Right atrium auricular region (tissue), 2 donors: Measurements from ENCODE around the gene LDB3. TPM values are rescaled to one million over a fixed set of nuclear protein-coding genes. Genes with fewer than 3 reads are reported as not detected.

Experiments
- DNase-seq: peaks from one replicate; pipeline ENCODE4 v3.0.0-alpha.2; 2019; ENCODE audit warnings: low spot score
- H3K27ac ChIP-seq, 2 donors: fragments of 200-600 bp; sonication (generic); 1 replicate in 1 of 2; 2 replicates in 1 of 2; pipeline ENCODE4 v1.5.1; 2016 to 2019
- H3K27me3 ChIP-seq, 2 donors: fragments of 200-600 bp; sonication (generic); one replicate each; pipeline versions ENCODE4 v1.5.1 to v1.6.0; 2017 to 2019
- H3K36me3 ChIP-seq: fragments of 200-600 bp; sonication (generic); one replicate; pipeline ENCODE4 v1.5.1; 2016
- H3K4me1 ChIP-seq, 2 donors: fragments of 200-600 bp; sonication (generic); one replicate each; pipeline versions ENCODE4 v1.5.1 to v1.6.0; 2017 to 2019
- H3K4me3 ChIP-seq, 2 donors: fragments of 200-600 bp; sonication (generic); 1 replicate in 1 of 2; 2 replicates in 1 of 2; pipeline ENCODE4 v1.5.1; 2017 to 2019; ENCODE audit warnings: mild to moderate bottlenecking in 1 of 2, moderate library complexity in 1 of 2
- H3K9me3 ChIP-seq, 2 donors: fragments of 200-600 bp; sonication (generic); one replicate each; pipeline ENCODE4 v1.5.1; 2019
- total RNA-seq, 2 donors: library from RNA; depleted of rRNA; stranded (reverse); fragments of >200 nt; gene quantifications; one replicate each; pipeline ENCODE4 v1.1.0, GENCODE V29; 2016
- TF ChIP-seq, protein P1 (sequence below), 2 donors: fragments of 200-600 bp; sonication (generic); IDR thresholded peaks; one replicate each; pipeline ENCODE4 v1.5.1; 2019; ENCODE audit warnings: antibody characterized with exemption in 2 of 2

Gene LDB3
- total RNA-seq, 2 donors from 2014 or later: 448 to 908 TPM

DNA sequence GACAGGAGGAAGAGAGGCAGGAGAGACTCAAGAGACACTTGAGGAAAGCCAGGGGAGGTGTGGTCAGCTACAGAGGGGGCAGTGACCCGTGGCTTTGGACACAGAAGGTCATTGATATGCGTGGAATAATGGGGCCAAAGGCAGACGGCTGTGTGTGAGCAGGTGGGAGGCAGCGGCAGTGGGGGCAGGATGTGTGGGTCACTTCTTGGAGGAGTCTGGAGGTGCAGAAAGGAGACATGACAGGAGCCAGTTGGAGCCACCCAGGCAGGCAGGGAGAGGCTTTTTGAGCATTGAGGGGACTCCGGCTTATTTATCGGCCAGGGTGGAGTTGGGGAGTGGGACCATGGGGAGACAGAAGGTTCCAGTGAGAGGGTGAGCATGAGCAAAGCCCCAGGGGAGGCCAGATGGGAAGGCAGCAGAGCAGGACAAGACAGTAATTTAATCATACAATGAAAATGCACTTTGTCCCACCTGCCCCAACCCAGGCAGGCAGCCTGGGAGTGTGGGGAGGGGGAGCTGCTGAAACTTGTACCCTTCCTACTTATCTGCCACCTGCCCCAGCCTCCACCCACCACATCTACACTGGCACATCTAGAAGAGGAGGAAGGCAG, 5.0 kb downstream of the LDB3 start:
- Histone ChIP-seq H3K27me3 (no peaks in the 10 kb centered on the region), H3K4me1 (peaks cover 0 to 51% of the 10 kb centered on the region in 2 donors), H3K27ac (peak overlapping the region; percentile 91 to 98), H3K4me3 (peak overlapping the region; percentile 58 to 85), H3K36me3 (peaks cover 84% of the 10 kb centered on the region), H3K9me3 (no peaks in the 10 kb centered on the region)
- TF ChIP-seq, protein P1, sequence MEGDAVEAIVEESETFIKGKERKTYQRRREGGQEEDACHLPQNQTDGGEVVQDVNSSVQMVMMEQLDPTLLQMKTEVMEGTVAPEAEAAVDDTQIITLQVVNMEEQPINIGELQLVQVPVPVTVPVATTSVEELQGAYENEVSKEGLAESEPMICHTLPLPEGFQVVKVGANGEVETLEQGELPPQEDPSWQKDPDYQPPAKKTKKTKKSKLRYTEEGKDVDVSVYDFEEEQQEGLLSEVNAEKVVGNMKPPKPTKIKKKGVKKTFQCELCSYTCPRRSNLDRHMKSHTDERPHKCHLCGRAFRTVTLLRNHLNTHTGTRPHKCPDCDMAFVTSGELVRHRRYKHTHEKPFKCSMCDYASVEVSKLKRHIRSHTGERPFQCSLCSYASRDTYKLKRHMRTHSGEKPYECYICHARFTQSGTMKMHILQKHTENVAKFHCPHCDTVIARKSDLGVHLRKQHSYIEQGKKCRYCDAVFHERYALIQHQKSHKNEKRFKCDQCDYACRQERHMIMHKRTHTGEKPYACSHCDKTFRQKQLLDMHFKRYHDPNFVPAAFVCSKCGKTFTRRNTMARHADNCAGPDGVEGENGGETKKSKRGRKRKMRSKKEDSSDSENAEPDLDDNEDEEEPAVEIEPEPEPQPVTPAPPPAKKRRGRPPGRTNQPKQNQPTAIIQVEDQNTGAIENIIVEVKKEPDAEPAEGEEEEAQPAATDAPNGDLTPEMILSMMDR (IDR thresholded peaks at IDR 0.05): no peak
- no peak for DNase-seq

DNA sequence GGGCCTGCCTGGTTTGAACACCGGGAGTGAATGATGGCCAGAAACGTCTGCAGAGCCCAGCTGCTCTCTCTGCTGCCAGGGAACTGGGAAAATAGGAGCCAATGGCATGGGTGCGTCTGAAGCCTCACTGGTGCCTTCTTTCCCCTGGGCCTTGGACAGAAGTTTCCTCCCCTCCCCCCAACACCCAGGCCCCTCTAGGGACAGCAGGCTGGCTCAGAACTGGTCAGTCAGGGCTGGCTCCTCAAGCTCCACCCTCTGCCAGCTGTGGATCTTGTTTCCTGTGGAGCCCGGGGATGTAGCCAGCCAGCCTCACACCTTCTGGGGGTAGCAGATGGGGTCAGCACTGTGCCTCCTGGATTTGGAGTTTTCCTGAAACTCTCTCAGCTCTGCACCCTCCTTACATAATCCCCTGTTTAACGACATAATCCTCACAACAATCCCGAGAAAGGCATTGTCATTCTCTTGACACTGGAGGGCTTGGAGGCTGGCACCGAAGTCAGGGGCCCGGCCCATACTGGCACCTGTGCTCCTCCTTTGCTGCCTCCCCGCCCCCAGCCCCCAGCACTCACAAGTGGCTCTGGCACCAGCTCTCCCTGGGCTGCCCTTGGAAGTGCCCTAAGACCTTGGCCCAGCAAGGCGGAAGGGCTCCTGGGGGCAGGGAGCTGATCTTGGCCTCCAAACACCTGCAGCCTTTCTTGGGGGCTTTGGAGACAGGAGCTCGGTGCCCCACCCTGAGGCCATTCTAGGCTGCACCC, 5.7 kb downstream of the LDB3 start:
- DNase-seq: no peak
- TF ChIP-seq, protein P1 (IDR thresholded peaks at IDR 0.05): no peak
- Histone ChIP-seq H3K4me1 (peaks cover 0 to 58% of the 10 kb centered on the region in 2 donors), H3K4me3 (peak overlapping the region; percentile 58 to 85), H3K36me3 (peaks cover 83% of the 10 kb centered on the region), H3K9me3 (no peaks in the 10 kb centered on the region), H3K27ac (peak overlapping the region; percentile 91 to 98), H3K27me3 (no peaks in the 10 kb centered on the region)

DNA sequence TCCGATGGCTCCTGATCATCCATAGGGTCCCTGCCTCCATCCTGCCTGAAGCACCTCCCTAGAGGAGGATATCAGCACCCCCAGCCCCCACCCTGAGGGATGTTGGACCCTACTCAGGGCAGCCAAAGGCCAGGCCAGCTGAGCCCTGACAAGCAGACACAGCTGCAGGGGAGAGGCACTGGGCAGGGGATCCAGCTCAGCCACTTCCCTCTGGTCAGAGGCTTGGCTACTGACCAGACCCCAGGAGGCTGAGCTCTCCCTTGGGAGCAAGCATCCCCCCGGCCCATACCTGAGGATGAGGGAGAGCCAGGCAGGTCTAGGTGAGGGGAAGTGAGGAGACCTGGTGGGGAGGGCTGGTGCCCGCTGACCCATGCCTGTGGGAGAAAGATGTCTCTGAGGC, 6.6 kb downstream of the LDB3 start:
- Histone ChIP-seq H3K4me1 (peaks cover 0 to 67% of the 10 kb centered on the region in 2 donors), H3K27ac (peak overlapping the region; percentile 91 to 98), H3K4me3 (peak overlapping the region; percentile 58 to 85), H3K36me3 (peaks cover 83% of the 10 kb centered on the region), H3K9me3 (no peaks in the 10 kb centered on the region), H3K27me3 (no peaks in the 10 kb centered on the region)
- TF ChIP-seq, protein P1 (IDR thresholded peaks at IDR 0.05): no peak
- no peak for DNase-seq

- TF ChIP-seq, protein P1 (IDR thresholded peaks at IDR 0.05): no peak
- DNase-seq: no peak
- Histone ChIP-seq H3K4me1 (peaks cover 0 to 87% of the 10 kb centered on the region in 2 donors), H3K27ac (peak overlapping the region; percentile 91 to 98), H3K4me3 (peak overlapping the region in 1 of 2 donors; percentile 9), H3K27me3 (no peaks in the 10 kb centered on the region), H3K36me3 (peaks cover 81% of the 10 kb centered on the region), H3K9me3 (no peaks in the 10 kb centered on the region)
Measured at GRCh38 chr10:86677374-86677773, 9.1 kb downstream of the LDB3 start.

DNA sequence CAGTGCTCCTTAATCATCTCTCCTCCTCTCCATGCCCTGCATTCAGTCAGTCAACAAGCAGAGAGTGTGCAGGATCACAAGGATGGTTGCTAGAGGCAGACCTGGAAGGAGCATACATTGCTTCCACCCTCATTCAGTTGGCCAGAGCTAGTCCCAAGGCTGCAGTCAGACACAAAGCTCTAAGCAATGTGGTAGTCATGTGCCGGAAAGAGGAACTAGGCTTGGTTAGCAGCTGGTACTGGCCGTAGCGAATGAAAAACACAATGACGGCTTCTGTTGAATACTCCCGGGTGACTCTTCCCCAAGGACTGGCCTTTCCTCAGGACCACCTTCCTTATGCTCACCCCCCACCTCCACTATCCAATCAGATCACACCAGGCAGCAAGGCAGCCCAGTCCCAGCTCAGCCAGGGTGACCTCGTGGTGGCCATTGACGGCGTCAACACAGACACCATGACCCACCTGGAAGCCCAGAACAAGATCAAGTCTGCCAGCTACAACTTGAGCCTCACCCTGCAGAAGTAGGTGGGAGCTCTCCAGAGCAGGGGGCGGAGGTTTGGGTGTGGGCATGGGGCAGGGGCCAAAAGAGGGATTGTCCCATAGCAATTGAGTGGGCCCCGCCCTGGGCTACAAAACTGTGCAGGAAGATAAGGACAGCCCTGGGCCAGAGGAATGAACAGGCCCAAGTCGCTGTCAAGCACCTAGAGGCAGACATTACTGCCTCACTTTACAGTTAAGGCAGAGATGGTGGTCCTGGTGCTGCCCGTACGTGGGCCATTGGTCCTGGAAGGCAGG, 10.9 kb downstream of the LDB3 start:
- Histone ChIP-seq H3K4me3 (no peak overlapping the region), H3K36me3 (peaks cover 76% of the 10 kb centered on the region), H3K4me1 (peaks cover 0 to 89% of the 10 kb centered on the region in 2 donors), H3K9me3 (no peaks in the 10 kb centered on the region), H3K27ac (peak overlapping the region; percentile 91 to 98), H3K27me3 (no peaks in the 10 kb centered on the region)
- TF ChIP-seq, protein P1 (IDR thresholded peaks at IDR 0.05): no peak
- DNase-seq: no peak
